Muscle layer of colon (tissue), 2 donors: ENCODE measurements around the gene APLN.
A peak's percentile ranks its signal among the peaks of the same experiment; 100 is the strongest.

ENCODE experiments used
- H3K27ac ChIP-seq: one replicate; pipeline ENCODE4 v1.7.0; 2013; ENCODE audit warnings: low read depth, mild to moderate bottlenecking, low read length, moderate library complexity
- H3K27me3 ChIP-seq, 2 donors: one replicate each; pipeline ENCODE4 v1.7.0; 2013; ENCODE audit warnings: low read length in 2 of 2, mild to moderate bottlenecking in 2 of 2; ENCODE audit not compliant: insufficient read depth in 2 of 2, control insufficient read depth in 1 of 2
- H3K36me3 ChIP-seq: one replicate; pipeline ENCODE4 v1.7.0; 2013; ENCODE audit warnings: mild to moderate bottlenecking, low read length; ENCODE audit not compliant: insufficient read depth
- H3K4me1 ChIP-seq: one replicate; pipeline ENCODE4 v1.7.0; 2013; ENCODE audit warnings: mild to moderate bottlenecking, low read length; ENCODE audit not compliant: insufficient read depth
- H3K4me3 ChIP-seq, 2 donors: one replicate each; pipeline ENCODE4 v1.7.0; 2013; ENCODE audit warnings: low read length in 2 of 2, low read depth in 1 of 2, mild to moderate bottlenecking in 1 of 2, moderate library complexity in 1 of 2
- H3K9ac ChIP-seq: one replicate; pipeline ENCODE4 v1.7.0; 2013; ENCODE audit warnings: low read length
- H3K9me3 ChIP-seq: one replicate; pipeline ENCODE4 v1.7.0; 2013; ENCODE audit warnings: mild to moderate bottlenecking, low read length
- donor health status: abdominal sarcoma.
- donor health status: Adenocarcinoma of cecum.

The APLN gene, protein sequence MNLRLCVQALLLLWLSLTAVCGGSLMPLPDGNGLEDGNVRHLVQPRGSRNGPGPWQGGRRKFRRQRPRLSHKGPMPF

DNA sequence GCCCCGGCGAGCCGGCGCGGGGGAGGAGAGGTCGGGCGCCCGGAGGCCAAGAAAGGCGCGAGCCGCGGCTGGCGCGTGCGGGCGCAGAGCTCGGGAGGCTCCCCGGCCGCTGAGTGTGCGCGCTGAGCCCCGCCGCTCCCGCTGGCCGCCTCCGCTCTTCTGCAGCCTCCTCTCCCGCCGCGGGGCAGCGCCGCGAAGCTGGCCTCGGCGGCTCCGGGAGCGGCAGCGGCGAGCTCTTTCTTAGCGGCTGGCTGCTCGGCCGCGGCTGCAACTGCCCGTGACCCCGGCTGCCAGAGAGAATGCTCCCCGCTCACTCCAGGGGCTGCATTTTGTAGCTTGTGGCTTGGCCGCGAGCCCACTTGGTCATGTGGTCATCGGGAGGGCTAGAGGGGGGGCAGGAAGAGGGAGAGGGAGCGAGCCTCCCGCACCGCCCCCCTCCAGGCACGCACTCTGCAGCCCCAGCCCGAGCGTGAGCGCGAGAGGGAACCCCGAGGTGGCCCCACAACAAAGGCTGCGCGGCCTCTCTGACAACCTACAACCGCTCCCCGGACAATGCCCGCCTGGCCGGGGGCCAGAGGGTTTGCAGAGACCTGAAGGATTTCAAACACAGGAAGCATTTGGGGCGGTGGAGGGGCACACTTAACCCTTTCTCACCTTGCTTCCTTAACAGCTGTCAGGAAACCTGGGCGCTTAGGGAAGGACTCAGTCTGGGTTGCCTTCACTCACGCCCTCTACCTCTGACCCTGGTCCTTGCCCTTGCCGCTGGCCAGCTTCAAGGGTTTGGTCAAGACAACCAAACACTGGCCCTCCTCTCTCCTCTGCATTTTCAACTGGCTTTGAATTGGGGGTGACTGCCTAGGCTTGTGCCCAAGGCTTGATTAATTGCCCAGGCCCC is at the start of gene APLN:
Gene APLN, minus strand, starts transcription at position 305 of the 895 bp plus-strand sequence. CDS start 326 bp downstream, outside the sequence.
- Histone ChIP-seq H3K27ac (no peak within 1 kb of the TSS), H3K4me3 (peak within 1 kb of the TSS; percentile 35 to 53), H3K36me3 (no peaks in the 10 kb centered on the region), H3K9me3 (no peaks in the 10 kb centered on the region), H3K27me3 (peaks cover 0 to 26% of the 10 kb centered on the region in 2 donors), H3K9ac (no peak within 1 kb of the TSS), H3K4me1 (peaks cover 8% of the 10 kb centered on the region)

DNA sequence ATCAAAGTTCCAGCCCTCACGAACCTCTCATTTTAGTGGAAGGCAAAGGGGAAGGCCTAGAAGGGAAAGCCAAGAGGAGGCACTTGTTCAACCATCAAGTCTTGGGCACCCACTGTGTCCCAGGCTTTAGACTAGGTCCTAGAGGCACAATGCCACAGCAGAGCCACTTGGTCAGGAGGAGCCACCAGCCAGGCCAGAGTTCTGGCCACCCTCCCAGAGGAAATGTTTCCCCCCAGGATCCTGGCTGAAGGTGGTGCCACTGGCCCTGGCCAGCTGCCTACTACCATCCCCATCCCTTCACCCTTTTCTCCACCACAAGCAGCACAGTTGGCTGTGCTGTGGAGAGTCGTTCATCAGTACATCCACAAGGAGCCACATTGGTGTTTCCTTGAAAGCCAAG is 49.7 kb upstream of the APLN start:
- no peak overlapping the region for H3K27ac ChIP-seq
- no peaks in the 10 kb centered on the region for H3K36me3 ChIP-seq
- no peaks in the 10 kb centered on the region for H3K4me1 ChIP-seq
- H3K27me3 ChIP-seq = no peaks in the 10 kb centered on the region
- H3K4me3 ChIP-seq = no peak overlapping the region
- H3K9me3 ChIP-seq = peaks cover 6% of the 10 kb centered on the region
- no peak overlapping the region for H3K9ac ChIP-seq

DNA sequence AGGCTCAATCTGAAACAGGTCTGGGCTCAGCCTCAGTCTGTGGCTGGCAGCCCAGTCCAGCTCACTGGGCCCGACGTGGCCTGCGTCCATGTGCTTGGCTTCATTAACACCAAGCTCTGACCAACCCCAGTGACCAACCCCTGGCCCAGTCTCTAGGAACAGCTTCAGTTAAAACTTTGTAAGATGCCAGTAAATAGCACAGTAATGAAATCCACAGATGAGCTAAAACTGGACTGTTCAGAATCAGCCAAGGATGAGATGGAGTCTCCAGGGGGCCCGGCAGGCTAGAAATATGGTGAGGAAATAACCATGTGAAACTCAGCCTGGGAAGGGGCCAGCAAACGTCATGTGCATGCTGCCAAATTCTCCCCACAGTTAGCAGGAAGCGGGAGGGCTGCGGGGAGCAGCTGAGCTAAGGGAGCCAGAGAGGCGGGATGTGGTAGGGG is 46.9 kb upstream of the APLN start:
- no peaks in the 10 kb centered on the region for H3K36me3 ChIP-seq
- no peaks in the 10 kb centered on the region for H3K4me1 ChIP-seq
- H3K27ac ChIP-seq = no peak overlapping the region
- H3K9ac ChIP-seq = no peak overlapping the region
- no peak overlapping the region for H3K4me3 ChIP-seq
- no peaks in the 10 kb centered on the region for H3K27me3 ChIP-seq
- H3K9me3 ChIP-seq = no peaks in the 10 kb centered on the region

DNA sequence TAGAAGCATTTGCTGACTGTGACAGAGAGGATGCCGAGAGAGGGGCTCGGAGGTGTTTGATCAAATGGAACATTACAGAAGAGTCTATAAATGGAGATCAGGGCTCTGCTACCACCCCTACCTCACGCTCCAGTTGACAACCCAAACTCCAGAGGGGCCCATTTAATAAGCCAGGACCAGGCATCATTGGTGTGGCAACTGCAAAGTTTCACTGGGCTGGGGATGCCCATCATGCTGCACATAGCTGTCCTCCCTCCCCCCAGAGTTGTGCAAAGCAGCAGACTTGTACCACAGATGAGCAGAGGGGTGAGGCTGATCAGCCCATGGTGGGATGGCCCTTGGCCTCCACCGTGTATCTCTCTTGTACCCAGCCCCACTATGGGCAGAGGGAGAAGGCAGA is 45.8 kb upstream of the APLN start:
- no peak overlapping the region for H3K27ac ChIP-seq
- no peaks in the 10 kb centered on the region for H3K36me3 ChIP-seq
- no peak overlapping the region for H3K4me3 ChIP-seq
- no peaks in the 10 kb centered on the region for H3K4me1 ChIP-seq
- H3K27me3 ChIP-seq = no peaks in the 10 kb centered on the region
- no peak overlapping the region for H3K9ac ChIP-seq
- H3K9me3 ChIP-seq = no peaks in the 10 kb centered on the region

DNA sequence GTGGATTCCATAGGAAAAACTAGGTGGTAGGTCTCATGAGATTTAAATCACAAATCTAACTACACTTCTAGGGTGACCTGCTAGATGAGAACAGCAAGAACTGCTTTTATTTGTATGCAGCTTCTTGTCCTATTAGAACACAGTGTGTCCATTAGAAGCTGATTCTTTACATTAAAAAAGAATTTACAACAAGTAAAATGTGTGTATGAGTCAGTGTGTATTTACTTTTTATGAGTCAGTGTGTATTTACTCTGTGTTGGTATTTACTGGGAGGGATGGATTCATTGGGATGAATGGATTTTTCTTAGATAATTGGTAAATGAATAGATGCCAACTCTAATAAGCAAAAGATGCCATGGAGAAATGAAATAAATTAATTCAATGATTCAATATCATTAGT is 43.4 kb upstream of the APLN start:
- no peaks in the 10 kb centered on the region for H3K9me3 ChIP-seq
- H3K27ac ChIP-seq = no peak overlapping the region
- H3K4me1 ChIP-seq = no peaks in the 10 kb centered on the region
- H3K9ac ChIP-seq = no peak overlapping the region
- H3K27me3 ChIP-seq = no peaks in the 10 kb centered on the region
- H3K36me3 ChIP-seq = no peaks in the 10 kb centered on the region
- no peak overlapping the region for H3K4me3 ChIP-seq

DNA sequence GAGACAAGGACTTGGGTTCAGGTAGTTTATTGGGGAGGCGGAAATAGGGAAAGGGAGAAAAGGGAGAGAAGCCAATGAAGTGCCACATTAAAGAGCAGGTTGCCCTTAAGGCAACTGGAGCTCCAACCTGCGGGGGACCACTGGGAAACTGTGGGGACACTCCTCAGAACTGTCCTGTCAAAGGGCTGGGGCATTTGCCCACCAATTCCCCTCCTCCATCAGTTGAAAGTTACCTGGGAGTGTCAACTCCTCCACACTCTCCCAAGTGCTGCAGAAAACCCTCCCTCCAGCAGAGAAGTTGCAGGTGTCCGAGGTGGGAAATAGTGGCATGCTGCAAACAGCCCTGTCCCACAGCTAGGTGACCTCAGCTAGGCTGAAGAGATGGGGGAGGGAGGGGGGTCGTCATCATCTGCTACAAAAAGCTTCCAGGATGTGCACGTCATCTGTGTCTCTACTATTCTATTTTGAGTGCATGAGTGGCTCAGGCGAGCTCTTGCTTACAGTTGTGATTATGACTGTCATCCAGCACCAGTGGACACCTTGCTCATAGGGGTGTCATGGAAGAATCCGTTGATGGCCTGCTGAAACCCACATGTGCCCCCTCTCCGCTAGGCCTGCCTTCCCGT is 42.6 kb upstream of the APLN start:
- Histone ChIP-seq H3K27ac (no peak overlapping the region), H3K9ac (no peak overlapping the region), H3K4me1 (no peaks in the 10 kb centered on the region), H3K36me3 (no peaks in the 10 kb centered on the region), H3K9me3 (no peaks in the 10 kb centered on the region), H3K27me3 (no peaks in the 10 kb centered on the region), H3K4me3 (no peak overlapping the region)

DNA sequence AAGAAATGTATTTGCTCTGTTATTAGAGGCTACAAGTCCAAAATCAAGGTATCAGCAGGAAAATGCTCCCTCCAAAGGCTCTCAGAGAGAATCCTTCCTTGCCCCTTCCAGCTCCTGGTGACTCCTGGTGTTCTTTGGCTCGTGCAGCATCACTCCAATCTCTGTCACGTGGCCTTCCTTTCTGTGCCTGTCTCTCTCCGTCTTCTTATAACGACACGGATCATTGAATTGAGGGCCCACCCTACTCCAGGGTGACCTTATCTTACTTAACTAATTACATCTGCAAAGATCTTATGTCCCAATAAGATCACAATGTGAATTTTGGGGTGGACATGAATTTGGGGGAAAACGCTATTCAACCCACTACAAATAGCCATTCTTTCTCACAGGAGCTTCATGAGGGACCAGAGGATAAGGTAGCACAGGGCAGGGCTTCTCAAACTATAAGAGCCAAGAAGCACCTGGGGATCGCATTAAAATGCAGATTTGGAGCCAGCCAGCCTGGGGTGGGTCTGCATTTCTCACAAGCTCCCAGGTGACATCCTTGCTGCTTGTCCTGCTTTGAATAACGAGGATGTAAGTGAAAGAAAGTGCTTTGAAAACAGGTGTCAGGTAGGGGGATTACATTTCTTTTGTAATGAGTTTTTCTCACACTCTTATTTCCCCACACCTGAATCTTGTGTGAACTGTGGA is 41.9 kb upstream of the APLN start:
- no peaks in the 10 kb centered on the region for H3K27me3 ChIP-seq
- no peak overlapping the region for H3K4me3 ChIP-seq
- no peaks in the 10 kb centered on the region for H3K4me1 ChIP-seq
- H3K27ac ChIP-seq = no peak overlapping the region
- H3K36me3 ChIP-seq = no peaks in the 10 kb centered on the region
- no peak overlapping the region for H3K9ac ChIP-seq
- H3K9me3 ChIP-seq = no peaks in the 10 kb centered on the region

DNA sequence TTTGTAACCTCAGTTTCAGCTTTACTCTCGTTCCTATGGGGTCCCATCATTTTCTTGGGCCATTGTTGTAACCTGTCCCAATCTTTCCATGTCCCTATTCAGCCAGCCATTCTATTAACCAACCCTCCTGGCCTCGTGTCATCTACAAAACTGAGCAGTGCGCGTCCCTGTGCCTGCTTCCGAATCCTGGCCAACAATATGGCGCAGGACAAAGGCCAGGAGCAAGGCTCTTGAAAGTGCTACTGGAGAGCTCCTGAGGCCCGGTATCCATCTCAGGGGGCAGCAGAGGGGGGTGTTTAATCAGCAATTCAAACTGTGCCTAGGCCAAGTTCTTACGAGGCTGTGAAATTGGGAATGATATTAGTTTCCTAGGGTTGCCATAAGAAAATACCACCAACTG is 41.2 kb upstream of the APLN start:
- H3K27me3 ChIP-seq = no peaks in the 10 kb centered on the region
- H3K36me3 ChIP-seq = no peaks in the 10 kb centered on the region
- H3K4me3 ChIP-seq = no peak overlapping the region
- no peaks in the 10 kb centered on the region for H3K9me3 ChIP-seq
- no peak overlapping the region for H3K27ac ChIP-seq
- H3K9ac ChIP-seq = no peak overlapping the region
- H3K4me1 ChIP-seq = no peaks in the 10 kb centered on the region

DNA sequence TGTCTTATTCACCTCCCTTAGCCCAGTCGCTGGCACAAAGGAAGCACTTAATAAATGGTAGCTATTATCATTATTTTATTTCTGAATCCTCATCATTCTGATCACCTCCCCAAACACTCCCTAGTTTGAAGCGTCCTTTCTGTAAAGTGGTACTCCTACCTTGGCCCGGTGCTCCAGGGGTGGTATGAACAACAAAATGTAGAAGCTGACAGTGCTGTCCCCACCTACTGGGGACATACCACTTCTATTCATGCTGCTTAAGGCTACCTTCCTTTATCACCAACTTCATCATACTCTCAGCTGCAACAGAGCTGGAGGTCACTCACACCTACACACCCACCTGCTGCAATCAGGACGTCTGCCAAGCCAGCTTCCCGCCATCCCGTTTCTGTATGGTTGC is 40.8 kb upstream of the APLN start:
- Histone ChIP-seq H3K27me3 (no peaks in the 10 kb centered on the region), H3K4me1 (no peaks in the 10 kb centered on the region), H3K27ac (no peak overlapping the region), H3K36me3 (no peaks in the 10 kb centered on the region), H3K9ac (no peak overlapping the region), H3K9me3 (no peaks in the 10 kb centered on the region), H3K4me3 (no peak overlapping the region)

DNA sequence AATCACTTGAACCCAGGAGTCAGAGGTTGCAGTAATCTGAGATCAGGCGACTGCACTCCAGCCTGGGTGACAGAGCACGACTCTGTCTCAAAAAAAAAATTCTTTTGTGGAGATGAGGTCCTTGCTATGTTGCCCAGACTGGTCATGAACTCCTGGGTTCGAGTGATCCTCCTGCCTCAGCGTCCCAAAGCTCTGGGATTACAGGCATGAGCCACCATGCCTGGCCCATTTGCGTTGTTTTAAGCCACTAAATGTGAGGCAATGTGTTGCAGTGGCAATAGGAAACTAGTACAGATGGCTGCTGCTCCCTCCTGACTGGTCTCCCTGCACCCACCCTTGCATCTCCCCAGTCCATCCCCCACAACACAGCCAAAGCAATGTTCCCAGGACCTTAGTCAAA is 40.0 kb upstream of the APLN start:
- H3K9ac ChIP-seq = no peak overlapping the region
- no peaks in the 10 kb centered on the region for H3K36me3 ChIP-seq
- no peak overlapping the region for H3K27ac ChIP-seq
- H3K4me3 ChIP-seq = no peak overlapping the region
- H3K4me1 ChIP-seq = no peaks in the 10 kb centered on the region
- no peaks in the 10 kb centered on the region for H3K27me3 ChIP-seq
- no peaks in the 10 kb centered on the region for H3K9me3 ChIP-seq

DNA sequence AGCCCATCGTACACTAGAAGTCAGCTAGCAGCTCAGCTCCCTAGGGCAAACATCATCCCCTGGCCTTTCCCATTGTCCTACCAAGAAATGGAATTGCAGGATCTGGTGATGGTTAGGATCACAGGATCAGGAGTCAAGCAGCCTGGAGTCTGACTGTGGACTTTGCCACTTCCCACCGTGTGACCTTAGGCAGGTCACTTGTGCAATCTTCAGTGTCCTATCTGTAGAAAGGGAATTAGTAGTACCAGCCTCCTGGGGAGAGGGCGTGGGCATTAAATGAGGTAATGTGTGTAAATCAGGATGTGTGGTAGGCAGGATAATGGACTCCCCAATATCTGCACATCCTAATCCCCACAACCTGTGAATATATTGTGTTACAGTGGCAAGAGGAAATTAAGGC is 38.6 kb upstream of the APLN start:
- Histone ChIP-seq H3K9ac (no peak overlapping the region), H3K4me1 (no peaks in the 10 kb centered on the region), H3K27ac (no peak overlapping the region), H3K9me3 (no peaks in the 10 kb centered on the region), H3K4me3 (no peak overlapping the region), H3K27me3 (no peaks in the 10 kb centered on the region), H3K36me3 (no peaks in the 10 kb centered on the region)
